GM19328 (cell line): ENCODE measurements around the gene ZNF407.

ENCODE experiments used
- ATAC-seq: cut with Tn5 transposase; IDR thresholded peaks from one replicate; pipeline ENCODE4 v1.9.1; 2021; ENCODE audit warnings: mild to moderate bottlenecking, moderate library complexity; ENCODE audit not compliant: unreplicated experiment

Gene ZNF407

GRCh38 chr18:74778191-74778847 lies 180.6 kb downstream of the ZNF407 start:
- no peak for ATAC-seq

- no peak for ATAC-seq
These were observed 187.1 kb downstream of the ZNF407 start for GRCh38 chr18:74784752-74785151.

- ATAC-seq, result no peak
These were observed 188.0 kb downstream of the ZNF407 start for GRCh38 chr18:74785632-74786031.

GRCh38 chr18:74788657-74789056 lies 191.0 kb downstream of the ZNF407 start:
- no peak for ATAC-seq

GRCh38 chr18:74789078-74789477 lies 191.4 kb downstream of the ZNF407 start:
- ATAC-seq, result no peak

GRCh38 chr18:74790451-74790850 lies 192.8 kb downstream of the ZNF407 start:
- no peak for ATAC-seq

GRCh38 chr18:74791501-74792194 lies 194.0 kb downstream of the ZNF407 start:
- ATAC-seq, result no peak

GRCh38 chr18:74793746-74794145 lies 196.1 kb downstream of the ZNF407 start:
- no peak for ATAC-seq

GRCh38 chr18:74795751-74796150 lies 198.1 kb downstream of the ZNF407 start:
- ATAC-seq, result no peak

- ATAC-seq, result no peak
These were observed 198.5 kb downstream of the ZNF407 start for GRCh38 chr18:74796211-74796610.

GRCh38 chr18:74796841-74797576 lies 199.3 kb downstream of the ZNF407 start:
- peak; percentile 98 for ATAC-seq

GRCh38 chr18:74797577-74798151 lies 200.0 kb downstream of the ZNF407 start:
- ATAC-seq, result peak; percentile 36

GRCh38 chr18:74799542-74799941 lies 201.9 kb downstream of the ZNF407 start:
- no peak for ATAC-seq

GRCh38 chr18:74800098-74800497 lies 202.4 kb downstream of the ZNF407 start:
- no peak for ATAC-seq

- ATAC-seq, result no peak
These were observed 205.4 kb downstream of the ZNF407 start for GRCh38 chr18:74803117-74803516.

- ATAC-seq, result no peak
These were observed 206.1 kb downstream of the ZNF407 start for GRCh38 chr18:74803769-74804168.

GRCh38 chr18:74804677-74805076 lies 207.0 kb downstream of the ZNF407 start:
- no peak for ATAC-seq

GRCh38 chr18:74806073-74806472 lies 208.4 kb downstream of the ZNF407 start:
- no peak for ATAC-seq

GRCh38 chr18:74806700-74807416 lies 209.2 kb downstream of the ZNF407 start:
- peak; percentile 99 for ATAC-seq

GRCh38 chr18:74817576-74817975 lies 219.9 kb downstream of the ZNF407 start:
- ATAC-seq, result no peak
